ENCODE data around the gene FAM117A. TPM values are rescaled to one million over a fixed set of nuclear protein-coding genes. Genes with fewer than 3 reads are reported as not detected.
A peak's percentile ranks its signal among the peaks of the same experiment; 100 is the strongest.

FAM117A gene
- total and polyA plus RNA-seq, 10 of the 15 experiments (the other 5 are each of a cell fraction or from before 2014, with no cell fraction given): 2.1 to 29.6 (median 20.0) TPM

GRCh38 chr17:49763735-49764558, at the start of gene FAM117A (continued):
- TF ChIP-seq STAT3 (IDR thresholded peaks at IDR 0.05; ENCODE audit: low read depth, low read length) (no peak), EP300 (IDR thresholded peaks at IDR 0.05; ENCODE audit: borderline replicate concordance in 1 of 2, control insufficient read depth in 1 of 2, low read depth in 2 of 2, low read length in 2 of 2) (no peak), POLR2AphosphoS2 (IDR thresholded peaks at IDR 0.05; ENCODE audit: low read depth, low read length) (peak; percentile 79; the same call in 1 of the 2 replicates), CREM (IDR thresholded peaks at IDR 0.05; ENCODE audit: low read depth) (peak; percentile 70; the same call in 1 of the 2 replicates), RCOR1 (conservative IDR thresholded peaks at IDR 0.05; ENCODE audit: low read depth, low read length) (no peak), BHLHE40 (IDR thresholded peaks at IDR 0.05; ENCODE audit: borderline replicate concordance in 1 of 2, low read depth in 2 of 2, low read length in 1 of 2) (peak; percentile 71 to 92), ZBTB4 (CRISPR knock-in tag; IDR thresholded peaks at IDR 0.05) (no peak; the same call in 1 of the 2 replicates), CEBPZ (IDR thresholded peaks at IDR 0.05; ENCODE audit: low read depth, low read length) (peak; percentile 81), PBX3 (IDR thresholded peaks at IDR 0.05; ENCODE audit: insufficient replicate concordance, low read depth, low read length) (peak; percentile 93), CHD1 (IDR thresholded peaks at IDR 0.05; ENCODE audit: low read depth, low read length) (no peak), CREB1 (IDR thresholded peaks at IDR 0.05; ENCODE audit: low read depth) (peak; percentile 89), ATF2 (IDR thresholded peaks at IDR 0.05; ENCODE audit: low read length) (no peak), CEBPB (IDR thresholded peaks at IDR 0.05; ENCODE audit: borderline replicate concordance in 1 of 2, low read depth in 2 of 2, low read length in 2 of 2) (no peak), MXI1 (IDR thresholded peaks at IDR 0.05; ENCODE audit: low read depth, low read length) (peak; percentile 38; the same call in 1 of the 2 replicates), SKIL (IDR thresholded peaks at IDR 0.05; ENCODE audit: low read depth, poor library complexity, severe bottlenecking) (no peak)

All from GM12878 (cell line).